Ishikawa (cell line): ENCODE measurements around the gene GIT2.

Experiments used
- CEBPB ChIP-seq: IDR thresholded peaks from 2 replicates; pipeline ENCODE4 v1.6.1; 2012
- CREB1 ChIP-seq: IDR thresholded peaks from 2 replicates; pipeline ENCODE4 v1.6.1; 2012; ENCODE audit warnings: low read depth
- EGR1 ChIP-seq: IDR thresholded peaks from 2 replicates; pipeline ENCODE4 v1.6.1; 2012
- EP300 ChIP-seq: IDR thresholded peaks from 2 replicates; pipeline ENCODE4 v1.6.1; 2012; ENCODE audit warnings: borderline replicate concordance
- FOXM1 ChIP-seq: IDR thresholded peaks from 2 replicates; pipeline ENCODE4 v1.6.1; 2012; ENCODE audit warnings: low read depth, borderline replicate concordance
- NFIC ChIP-seq: IDR thresholded peaks from 2 replicates; pipeline ENCODE4 v1.6.1; 2012
- RAD21 ChIP-seq: IDR thresholded peaks from 2 replicates; pipeline ENCODE4 v1.6.1; 2012; ENCODE audit warnings: low read depth
- TAF1 ChIP-seq: IDR thresholded peaks from 2 replicates; pipeline ENCODE4 v1.6.1; 2012; ENCODE audit warnings: low read depth, mild to moderate bottlenecking
- TCF12 ChIP-seq: IDR thresholded peaks from 2 replicates; pipeline ENCODE4 v1.6.1; 2012; ENCODE audit warnings: low read depth
- TEAD4 ChIP-seq: IDR thresholded peaks from 2 replicates; pipeline ENCODE4 v1.6.1; 2012
- YY1 ChIP-seq: IDR thresholded peaks from 2 replicates; pipeline ENCODE4 v1.6.1; 2012; ENCODE audit warnings: low read depth
- ZBTB7A ChIP-seq: IDR thresholded peaks from 2 replicates; pipeline ENCODE4 v1.6.1; 2012; ENCODE audit warnings: low read depth
- TF ChIP-seq, protein P1 (sequence below): IDR thresholded peaks from 2 replicates; pipeline ENCODE4 v1.6.1; 2012
- TF ChIP-seq, protein P2 (sequence below): IDR thresholded peaks from 2 replicates; pipeline ENCODE4 v1.6.1; 2012; ENCODE audit warnings: low read depth, mild to moderate bottlenecking
- TF ChIP-seq, protein P3 (sequence below): IDR thresholded peaks from 2 replicates; pipeline ENCODE4 v1.6.1; 2012

GIT2 gene

DNA sequence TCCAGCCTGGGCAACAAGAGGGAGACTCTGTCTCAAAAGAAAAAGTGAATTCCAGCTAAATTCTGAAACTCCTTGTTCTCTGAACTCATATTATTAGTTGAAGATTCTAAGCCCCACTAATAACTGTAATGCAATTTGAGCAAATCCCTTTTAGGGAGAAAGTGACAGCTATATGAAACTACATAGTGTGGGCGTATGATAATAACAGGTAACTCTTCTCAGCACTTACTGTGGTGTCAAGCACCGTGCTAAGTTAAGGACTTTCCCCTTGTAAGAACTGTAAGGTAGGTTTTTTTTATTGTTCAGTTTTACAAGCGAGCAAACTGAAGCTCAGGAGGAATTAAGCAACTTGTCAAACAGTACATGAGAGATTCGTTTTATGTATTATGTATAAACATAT lies 8.4 kb upstream of the GIT2 start:
- TF ChIP-seq RAD21 (no peak), TAF1 (no peak), CEBPB (no peak), CREB1 (no peak), EGR1 (no peak), TEAD4 (no peak), YY1 (no peak), TCF12 (no peak), NFIC (no peak), ZBTB7A (no peak), EP300 (no peak), FOXM1 (no peak)
- TF ChIP-seq, protein P1, sequence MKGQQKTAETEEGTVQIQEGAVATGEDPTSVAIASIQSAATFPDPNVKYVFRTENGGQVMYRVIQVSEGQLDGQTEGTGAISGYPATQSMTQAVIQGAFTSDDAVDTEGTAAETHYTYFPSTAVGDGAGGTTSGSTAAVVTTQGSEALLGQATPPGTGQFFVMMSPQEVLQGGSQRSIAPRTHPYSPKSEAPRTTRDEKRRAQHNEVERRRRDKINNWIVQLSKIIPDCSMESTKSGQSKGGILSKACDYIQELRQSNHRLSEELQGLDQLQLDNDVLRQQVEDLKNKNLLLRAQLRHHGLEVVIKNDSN, result no peak
- TF ChIP-seq, protein P2, sequence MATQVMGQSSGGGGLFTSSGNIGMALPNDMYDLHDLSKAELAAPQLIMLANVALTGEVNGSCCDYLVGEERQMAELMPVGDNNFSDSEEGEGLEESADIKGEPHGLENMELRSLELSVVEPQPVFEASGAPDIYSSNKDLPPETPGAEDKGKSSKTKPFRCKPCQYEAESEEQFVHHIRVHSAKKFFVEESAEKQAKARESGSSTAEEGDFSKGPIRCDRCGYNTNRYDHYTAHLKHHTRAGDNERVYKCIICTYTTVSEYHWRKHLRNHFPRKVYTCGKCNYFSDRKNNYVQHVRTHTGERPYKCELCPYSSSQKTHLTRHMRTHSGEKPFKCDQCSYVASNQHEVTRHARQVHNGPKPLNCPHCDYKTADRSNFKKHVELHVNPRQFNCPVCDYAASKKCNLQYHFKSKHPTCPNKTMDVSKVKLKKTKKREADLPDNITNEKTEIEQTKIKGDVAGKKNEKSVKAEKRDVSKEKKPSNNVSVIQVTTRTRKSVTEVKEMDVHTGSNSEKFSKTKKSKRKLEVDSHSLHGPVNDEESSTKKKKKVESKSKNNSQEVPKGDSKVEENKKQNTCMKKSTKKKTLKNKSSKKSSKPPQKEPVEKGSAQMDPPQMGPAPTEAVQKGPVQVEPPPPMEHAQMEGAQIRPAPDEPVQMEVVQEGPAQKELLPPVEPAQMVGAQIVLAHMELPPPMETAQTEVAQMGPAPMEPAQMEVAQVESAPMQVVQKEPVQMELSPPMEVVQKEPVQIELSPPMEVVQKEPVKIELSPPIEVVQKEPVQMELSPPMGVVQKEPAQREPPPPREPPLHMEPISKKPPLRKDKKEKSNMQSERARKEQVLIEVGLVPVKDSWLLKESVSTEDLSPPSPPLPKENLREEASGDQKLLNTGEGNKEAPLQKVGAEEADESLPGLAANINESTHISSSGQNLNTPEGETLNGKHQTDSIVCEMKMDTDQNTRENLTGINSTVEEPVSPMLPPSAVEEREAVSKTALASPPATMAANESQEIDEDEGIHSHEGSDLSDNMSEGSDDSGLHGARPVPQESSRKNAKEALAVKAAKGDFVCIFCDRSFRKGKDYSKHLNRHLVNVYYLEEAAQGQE, result no peak
- TF ChIP-seq, protein P3, sequence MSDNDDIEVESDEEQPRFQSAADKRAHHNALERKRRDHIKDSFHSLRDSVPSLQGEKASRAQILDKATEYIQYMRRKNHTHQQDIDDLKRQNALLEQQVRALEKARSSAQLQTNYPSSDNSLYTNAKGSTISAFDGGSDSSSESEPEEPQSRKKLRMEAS, result no peak

DNA sequence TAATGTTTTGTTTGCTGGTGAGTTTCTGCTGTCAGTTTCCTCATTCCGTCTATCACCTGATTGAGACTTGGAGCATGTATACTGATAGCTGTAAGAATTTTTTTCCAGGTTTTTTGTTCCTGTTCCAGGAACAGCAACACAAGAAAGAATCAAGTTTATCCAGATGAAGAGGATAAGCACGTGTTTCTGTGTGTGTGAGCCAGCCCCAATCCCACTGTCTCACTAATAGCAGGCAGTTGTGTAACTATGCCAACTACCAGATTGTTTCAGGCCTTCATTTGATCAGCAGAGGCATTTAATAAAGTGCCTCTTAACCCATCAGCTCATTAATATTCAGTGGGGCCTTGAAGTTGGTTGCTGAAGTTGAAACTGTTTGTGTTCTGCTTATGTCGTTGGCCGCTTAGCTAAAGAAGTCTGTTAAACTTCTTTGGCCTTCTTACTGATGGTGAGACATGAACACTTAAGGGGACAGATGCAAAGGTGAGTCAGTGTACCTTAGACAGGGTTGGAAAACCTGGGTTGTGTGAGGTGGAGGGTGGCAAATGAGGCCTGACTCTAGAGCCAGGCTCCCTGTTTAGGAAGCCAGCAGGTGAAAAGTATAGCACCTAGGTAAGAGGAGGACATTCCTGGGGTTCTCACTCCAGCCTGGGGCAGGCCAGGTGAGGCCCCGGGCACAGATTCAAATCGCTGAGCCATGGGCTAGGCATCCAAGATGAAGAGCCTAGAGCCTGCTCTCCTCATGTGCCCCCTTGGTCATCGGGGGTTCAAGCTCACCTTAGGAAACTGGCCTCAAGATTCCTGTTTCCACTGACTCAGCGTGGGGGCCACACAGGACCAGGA lies 6.7 kb upstream of the GIT2 start:
- no peak for TF ChIP-seq RAD21
- TF ChIP-seq TAF1, result no peak
- TF ChIP-seq FOXM1, result no peak
- TF ChIP-seq, protein P1, result no peak
- no peak for TF ChIP-seq CEBPB
- TF ChIP-seq EP300, result no peak
- no peak for TF ChIP-seq ZBTB7A
- TF ChIP-seq TEAD4, result no peak
- TF ChIP-seq YY1, result no peak
- TF ChIP-seq, protein P3, result no peak
- TF ChIP-seq NFIC, result no peak

DNA sequence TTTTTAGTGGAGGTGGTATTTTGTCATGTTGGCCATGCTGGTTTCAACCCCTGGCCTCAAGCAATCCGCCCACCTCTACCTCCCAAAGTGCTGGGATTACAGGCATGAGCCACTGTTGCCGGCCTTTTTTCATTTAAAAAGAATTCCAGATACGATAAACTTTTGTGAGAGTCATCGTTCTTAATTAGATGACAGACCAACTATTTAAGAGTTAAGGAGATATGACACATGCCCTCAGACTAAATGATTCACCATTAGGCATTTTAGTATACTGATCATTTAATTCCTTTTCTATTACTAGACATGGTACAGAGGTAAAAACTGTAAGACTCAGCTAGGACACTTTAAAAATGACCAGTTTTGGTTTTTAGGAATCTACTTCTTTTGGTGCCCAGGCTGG lies 5.4 kb upstream of the GIT2 start:
- TF ChIP-seq NFIC (no peak), RAD21 (no peak), TAF1 (no peak), ZBTB7A (no peak), EP300 (no peak)
- TF ChIP-seq, protein P2, result no peak

DNA sequence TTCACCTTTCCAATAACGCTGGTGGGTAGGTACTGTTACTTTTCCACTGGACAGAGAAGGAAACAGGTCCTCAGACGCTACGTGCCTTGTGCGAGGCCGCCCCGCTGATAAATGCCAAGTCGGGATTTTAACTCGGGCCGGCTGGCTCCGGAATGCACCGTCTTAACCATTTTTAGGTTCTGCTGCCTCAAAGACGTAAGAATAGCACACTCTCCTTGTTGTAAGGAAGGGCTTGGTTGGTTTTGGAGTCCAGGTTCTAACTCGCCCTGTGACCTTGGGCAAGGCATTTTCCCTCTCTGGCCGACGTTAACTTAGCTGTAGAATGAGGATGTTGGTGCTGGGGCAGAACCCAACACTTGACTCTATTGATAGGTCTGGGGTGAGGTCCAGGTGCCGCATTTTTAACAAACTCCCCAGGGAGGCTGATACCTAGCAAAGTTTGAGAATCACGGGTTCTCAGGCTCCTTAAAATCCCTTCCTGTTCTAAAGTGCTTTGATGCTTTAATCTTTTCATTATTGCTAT lies 3.9 kb upstream of the GIT2 start:
- TF ChIP-seq NFIC, result no peak
- no peak for TF ChIP-seq CEBPB
- TF ChIP-seq, protein P3, result no peak
- no peak for TF ChIP-seq YY1
- TF ChIP-seq RAD21, result no peak
- no peak for TF ChIP-seq TEAD4
- no peak for TF ChIP-seq EP300
- no peak for TF ChIP-seq FOXM1
- TF ChIP-seq CREB1, result no peak
- TF ChIP-seq, protein P1, result no peak
- TF ChIP-seq EGR1, result no peak
- TF ChIP-seq TCF12, result no peak
- no peak for TF ChIP-seq TAF1
- no peak for TF ChIP-seq ZBTB7A

DNA sequence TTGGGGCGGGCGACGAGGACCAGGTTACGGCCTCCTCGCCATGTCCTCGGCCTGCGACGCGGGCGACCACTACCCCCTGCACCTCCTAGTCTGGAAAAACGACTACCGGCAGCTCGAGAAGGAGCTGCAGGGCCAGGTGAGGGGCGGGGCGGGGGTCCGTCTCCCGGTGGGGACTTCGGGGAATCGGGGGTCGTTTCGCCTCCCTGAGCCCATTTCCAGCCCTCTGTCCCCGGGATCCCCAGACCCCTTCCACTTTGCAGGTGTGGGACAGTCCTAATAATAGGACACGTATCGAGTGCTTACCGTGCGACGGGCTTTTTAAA lies 3.4 kb upstream of the GIT2 start:
- TF ChIP-seq ZBTB7A, result peak; percentile 6
- no peak for TF ChIP-seq TAF1
- TF ChIP-seq RAD21, result no peak
